Measurements from ENCODE around the gene RYR2. TPM values are rescaled to one million over a fixed set of nuclear protein-coding genes. Genes with fewer than 3 reads are reported as not detected.

The RYR2 gene
- total and polyA plus RNA-seq, 9 of the 15 experiments (the other 6 are each of a cell fraction or from before 2014, with no cell fraction given), result 0.03 to 0.42 (median 0.14) TPM

DNA sequence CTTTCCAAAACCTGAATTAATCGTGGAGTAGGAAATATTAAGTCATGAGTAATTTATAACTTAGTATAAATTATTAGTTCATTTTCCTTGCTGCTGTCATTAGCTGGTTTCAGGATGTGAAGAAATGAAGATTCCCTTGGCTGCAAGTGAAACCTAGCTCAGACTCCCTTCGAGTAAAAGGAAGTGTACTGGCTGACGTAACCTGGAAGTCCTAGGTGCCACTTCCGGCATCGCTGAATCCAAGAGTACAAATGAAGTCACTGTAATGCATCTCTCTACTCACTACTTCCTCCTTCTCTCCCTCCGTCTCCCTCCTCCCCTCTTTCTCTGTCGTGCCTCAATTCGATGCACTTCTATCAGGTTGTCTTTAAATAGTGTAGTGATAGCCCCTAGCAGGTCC lies 820.0 kb downstream of the RYR2 start (continued):
- TF ChIP-seq SRSF7 (optimal IDR thresholded peaks at IDR 0.05; ENCODE audit: low read depth, low read length) (no peak), SUPT5H (IDR thresholded peaks at IDR 0.05) (no peak), GABPA (tag; conservative IDR thresholded peaks at IDR 0.05; ENCODE audit: low read depth) (peak; percentile 38; the same call in 1 of the 2 replicates), ASH1L (IDR thresholded peaks at IDR 0.05; ENCODE audit: borderline replicate concordance, low read depth, partially characterized antibody) (no peak), TARDBP (IDR thresholded peaks at IDR 0.05) (no peak), MAFK (IDR thresholded peaks at IDR 0.05; ENCODE audit: low read length) (no peak)
- TF ChIP-seq, protein P1, sequence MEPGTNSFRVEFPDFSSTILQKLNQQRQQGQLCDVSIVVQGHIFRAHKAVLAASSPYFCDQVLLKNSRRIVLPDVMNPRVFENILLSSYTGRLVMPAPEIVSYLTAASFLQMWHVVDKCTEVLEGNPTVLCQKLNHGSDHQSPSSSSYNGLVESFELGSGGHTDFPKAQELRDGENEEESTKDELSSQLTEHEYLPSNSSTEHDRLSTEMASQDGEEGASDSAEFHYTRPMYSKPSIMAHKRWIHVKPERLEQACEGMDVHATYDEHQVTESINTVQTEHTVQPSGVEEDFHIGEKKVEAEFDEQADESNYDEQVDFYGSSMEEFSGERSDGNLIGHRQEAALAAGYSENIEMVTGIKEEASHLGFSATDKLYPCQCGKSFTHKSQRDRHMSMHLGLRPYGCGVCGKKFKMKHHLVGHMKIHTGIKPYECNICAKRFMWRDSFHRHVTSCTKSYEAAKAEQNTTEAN (CRISPR knock-in tag; IDR thresholded peaks at IDR 0.05), result no peak

DNA sequence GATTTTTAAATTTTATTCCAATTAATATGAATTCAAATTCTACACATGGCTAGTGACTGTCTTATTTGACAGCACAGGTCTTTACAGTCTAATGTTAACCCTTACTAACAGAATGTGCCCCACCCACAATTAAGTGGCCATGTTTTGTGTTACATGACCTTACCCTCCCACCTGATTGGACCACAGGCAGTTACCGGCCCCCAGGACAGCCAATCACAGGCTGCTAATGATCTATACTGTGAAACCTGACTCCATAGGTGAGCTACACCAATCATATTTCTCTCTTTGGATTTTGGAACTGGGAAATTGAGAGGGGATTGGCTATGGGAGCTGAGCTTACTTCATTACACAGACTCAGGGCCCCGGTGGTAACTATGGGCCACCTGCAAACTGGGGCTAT lies 821.2 kb downstream of the RYR2 start:
- WGBS (ENCODE audit: insufficient coverage, low coverage, missing lambda C conversion rate), result 3% methylated on average over 2 of the region's 2 CpGs
- H3K27me3 ChIP-seq (ENCODE audit: control insufficient read depth in 2 of 2, insufficient read depth in 2 of 2, low read length in 2 of 2), result no peaks in the 10 kb centered on the region
- no peak for FAIRE-seq
- H3K4me2 ChIP-seq (ENCODE audit: insufficient read depth, low read length), result no peak overlapping the region
- in situ Hi-C loops (cut with MboI) (no loop called here), intact Hi-C loops (cut with micrococcal nuclease) (no loop called here)
- no TSS peak for BruUV-seq (replicated peaks)
- ChIA-PET CTCF (ENCODE audit: low intra/inter-chr PET ratio) (no interaction called here), POLR2A (no interaction called here)
- DNase-seq (ENCODE audit: extremely low read depth in 1 of 4, low spot score in 3 of 4), result no peak
- peaks cover 0 to 3% of the 10 kb centered on the region in 2 experiments; a peak in 1 of 5 replicates for H3K4me1 ChIP-seq (replicated peaks in 1 of 2; ENCODE audit: control insufficient read depth in 2 of 2, insufficient read depth in 2 of 2, low read length in 2 of 2)
- H2AFZ ChIP-seq (ENCODE audit: low read depth, low read length), result no peak overlapping the region
- H3K27ac ChIP-seq (ENCODE audit: extremely low read depth, low read depth, low read length), result no peak overlapping the region
- no peaks in the 10 kb centered on the region for H3K9me1 ChIP-seq (ENCODE audit: control insufficient read depth, insufficient read depth, low read length)
- no peak overlapping the region for H3K4me3 ChIP-seq
- no peaks in the 10 kb centered on the region for H3K79me2 ChIP-seq (ENCODE audit: control insufficient read depth, insufficient read depth, low read length)
- no peaks in the 10 kb centered on the region; the same call in 1 of the 2 replicates for H3K9me3 ChIP-seq (replicated peaks; ENCODE audit: control insufficient read depth, insufficient read depth, low read depth, low read length)
- H3K36me3 ChIP-seq (ENCODE audit: control insufficient read depth, insufficient read depth, low read length), result no peaks in the 10 kb centered on the region
- no peaks in the 10 kb centered on the region for H4K20me1 ChIP-seq (replicated peaks; ENCODE audit: control insufficient read depth, insufficient read depth, low read length)
- no peak overlapping the region for H3K9ac ChIP-seq (ENCODE audit: insufficient read depth in 1 of 2, low read depth in 2 of 2, low read length in 2 of 2)
- no peak for ATAC-seq
- no peak for TF ChIP-seq KLF10 (CRISPR knock-in tag; IDR thresholded peaks at IDR 0.05)
- no peak for TF ChIP-seq HDGF (IDR thresholded peaks at IDR 0.05)
- no peak for TF ChIP-seq NRF1 (conservative IDR thresholded peaks at IDR 0.05 in 1 of 2, IDR thresholded peaks at IDR 0.05 in 1 of 2)
- TF ChIP-seq, protein P2, sequence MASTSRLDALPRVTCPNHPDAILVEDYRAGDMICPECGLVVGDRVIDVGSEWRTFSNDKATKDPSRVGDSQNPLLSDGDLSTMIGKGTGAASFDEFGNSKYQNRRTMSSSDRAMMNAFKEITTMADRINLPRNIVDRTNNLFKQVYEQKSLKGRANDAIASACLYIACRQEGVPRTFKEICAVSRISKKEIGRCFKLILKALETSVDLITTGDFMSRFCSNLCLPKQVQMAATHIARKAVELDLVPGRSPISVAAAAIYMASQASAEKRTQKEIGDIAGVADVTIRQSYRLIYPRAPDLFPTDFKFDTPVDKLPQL (IDR thresholded peaks at IDR 0.05; ENCODE audit: extremely low read depth, insufficient read length), result no peak
- TF ChIP-seq ZFP30 (CRISPR knock-in tag; IDR thresholded peaks at IDR 0.05; ENCODE audit: borderline replicate concordance), result no peak
- TF ChIP-seq, protein P3, sequence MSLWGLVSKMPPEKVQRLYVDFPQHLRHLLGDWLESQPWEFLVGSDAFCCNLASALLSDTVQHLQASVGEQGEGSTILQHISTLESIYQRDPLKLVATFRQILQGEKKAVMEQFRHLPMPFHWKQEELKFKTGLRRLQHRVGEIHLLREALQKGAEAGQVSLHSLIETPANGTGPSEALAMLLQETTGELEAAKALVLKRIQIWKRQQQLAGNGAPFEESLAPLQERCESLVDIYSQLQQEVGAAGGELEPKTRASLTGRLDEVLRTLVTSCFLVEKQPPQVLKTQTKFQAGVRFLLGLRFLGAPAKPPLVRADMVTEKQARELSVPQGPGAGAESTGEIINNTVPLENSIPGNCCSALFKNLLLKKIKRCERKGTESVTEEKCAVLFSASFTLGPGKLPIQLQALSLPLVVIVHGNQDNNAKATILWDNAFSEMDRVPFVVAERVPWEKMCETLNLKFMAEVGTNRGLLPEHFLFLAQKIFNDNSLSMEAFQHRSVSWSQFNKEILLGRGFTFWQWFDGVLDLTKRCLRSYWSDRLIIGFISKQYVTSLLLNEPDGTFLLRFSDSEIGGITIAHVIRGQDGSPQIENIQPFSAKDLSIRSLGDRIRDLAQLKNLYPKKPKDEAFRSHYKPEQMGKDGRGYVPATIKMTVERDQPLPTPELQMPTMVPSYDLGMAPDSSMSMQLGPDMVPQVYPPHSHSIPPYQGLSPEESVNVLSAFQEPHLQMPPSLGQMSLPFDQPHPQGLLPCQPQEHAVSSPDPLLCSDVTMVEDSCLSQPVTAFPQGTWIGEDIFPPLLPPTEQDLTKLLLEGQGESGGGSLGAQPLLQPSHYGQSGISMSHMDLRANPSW (CRISPR knock-in tag; IDR thresholded peaks at IDR 0.05), result no peak
- TF ChIP-seq RFX1 (IDR thresholded peaks at IDR 0.05), result no peak
- TF ChIP-seq, protein P4, sequence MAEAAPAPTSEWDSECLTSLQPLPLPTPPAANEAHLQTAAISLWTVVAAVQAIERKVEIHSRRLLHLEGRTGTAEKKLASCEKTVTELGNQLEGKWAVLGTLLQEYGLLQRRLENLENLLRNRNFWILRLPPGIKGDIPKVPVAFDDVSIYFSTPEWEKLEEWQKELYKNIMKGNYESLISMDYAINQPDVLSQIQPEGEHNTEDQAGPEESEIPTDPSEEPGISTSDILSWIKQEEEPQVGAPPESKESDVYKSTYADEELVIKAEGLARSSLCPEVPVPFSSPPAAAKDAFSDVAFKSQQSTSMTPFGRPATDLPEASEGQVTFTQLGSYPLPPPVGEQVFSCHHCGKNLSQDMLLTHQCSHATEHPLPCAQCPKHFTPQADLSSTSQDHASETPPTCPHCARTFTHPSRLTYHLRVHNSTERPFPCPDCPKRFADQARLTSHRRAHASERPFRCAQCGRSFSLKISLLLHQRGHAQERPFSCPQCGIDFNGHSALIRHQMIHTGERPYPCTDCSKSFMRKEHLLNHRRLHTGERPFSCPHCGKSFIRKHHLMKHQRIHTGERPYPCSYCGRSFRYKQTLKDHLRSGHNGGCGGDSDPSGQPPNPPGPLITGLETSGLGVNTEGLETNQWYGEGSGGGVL (CRISPR knock-in tag; IDR thresholded peaks at IDR 0.05), result no peak
- TF ChIP-seq, protein P5, sequence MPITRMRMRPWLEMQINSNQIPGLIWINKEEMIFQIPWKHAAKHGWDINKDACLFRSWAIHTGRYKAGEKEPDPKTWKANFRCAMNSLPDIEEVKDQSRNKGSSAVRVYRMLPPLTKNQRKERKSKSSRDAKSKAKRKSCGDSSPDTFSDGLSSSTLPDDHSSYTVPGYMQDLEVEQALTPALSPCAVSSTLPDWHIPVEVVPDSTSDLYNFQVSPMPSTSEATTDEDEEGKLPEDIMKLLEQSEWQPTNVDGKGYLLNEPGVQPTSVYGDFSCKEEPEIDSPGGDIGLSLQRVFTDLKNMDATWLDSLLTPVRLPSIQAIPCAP (CRISPR knock-in tag; IDR thresholded peaks at IDR 0.05; ENCODE audit: borderline replicate concordance), result no peak
